ENCODE results near the gene NOP9. TPM values are rescaled to one million over a fixed set of nuclear protein-coding genes. Genes with fewer than 3 reads are reported as not detected.

The NOP9 gene
- total RNA-seq, 1 experiment from 2014 or later = 25.3 TPM

DNA sequence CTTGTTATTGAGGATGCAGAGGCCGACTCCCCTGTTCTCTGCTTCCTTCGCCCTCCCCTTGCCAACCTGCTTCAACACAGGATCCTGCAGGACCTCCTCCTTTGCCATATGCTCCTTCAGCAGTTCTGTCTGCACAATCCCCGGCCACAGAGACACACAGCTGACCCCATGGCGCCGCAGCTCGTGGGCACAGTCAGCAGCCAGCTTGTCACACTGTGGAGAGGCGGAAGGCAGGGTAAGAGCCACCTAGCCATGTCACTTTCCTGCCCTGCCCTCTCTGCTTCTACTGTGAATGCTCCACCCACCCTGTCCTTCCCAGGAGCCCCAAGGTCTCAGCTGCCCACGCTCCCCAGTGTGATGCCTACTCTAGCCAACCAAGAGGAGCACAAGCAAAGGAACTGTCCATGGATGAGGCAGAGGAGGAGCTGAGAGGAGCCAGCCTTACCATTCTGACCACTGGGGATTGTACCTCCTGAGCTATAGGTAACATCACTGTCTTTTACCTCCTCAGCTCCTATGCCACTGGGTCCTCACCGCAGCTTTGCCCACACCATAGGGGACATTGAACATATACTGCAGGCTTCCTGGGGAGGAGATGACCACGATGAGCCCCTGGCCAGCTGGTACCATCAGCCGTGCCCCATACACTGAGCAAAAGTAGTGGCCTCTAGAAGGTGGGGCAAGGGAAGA is 7.4 kb upstream of the NOP9 start:
- Histone ChIP-seq H3K9me3 (ENCODE audit: control insufficient read depth, insufficient read depth, low read depth, low read length) (no peaks in the 10 kb centered on the region), H3K27me3 (ENCODE audit: control insufficient read depth, insufficient read depth, low read length) (no peaks in the 10 kb centered on the region), H3K4me1 (ENCODE audit: control insufficient read depth, insufficient read depth, low read length) (no peaks in the 10 kb centered on the region), H3K36me3 (ENCODE audit: control insufficient read depth, insufficient read depth, low read length) (no peaks in the 10 kb centered on the region), H3K4me3 (ENCODE audit: low read depth in 2 of 2, low read length in 2 of 2) (no peak overlapping the region), H3K27ac (ENCODE audit: low read length) (no peak overlapping the region)
- BruUV-seq (replicated peaks) = no TSS peak
- DNase-seq (ENCODE audit: low read depth, low spot score) = no peak
- intact Hi-C loops (cut with micrococcal nuclease; ENCODE audit: unreplicated experiment) (no loop called here), in situ Hi-C loops (cut with HindIII; ENCODE audit: low pct_unique_long_range_greater_than_20kb, low sequenced_read_pairs) (no loop called here)
- ATAC-seq = no peak
- TF ChIP-seq SIN3A (IDR thresholded peaks at IDR 0.05; ENCODE audit: borderline replicate concordance, insufficient read depth, low read depth, low read length) = no peak
- TF ChIP-seq, protein P1, sequence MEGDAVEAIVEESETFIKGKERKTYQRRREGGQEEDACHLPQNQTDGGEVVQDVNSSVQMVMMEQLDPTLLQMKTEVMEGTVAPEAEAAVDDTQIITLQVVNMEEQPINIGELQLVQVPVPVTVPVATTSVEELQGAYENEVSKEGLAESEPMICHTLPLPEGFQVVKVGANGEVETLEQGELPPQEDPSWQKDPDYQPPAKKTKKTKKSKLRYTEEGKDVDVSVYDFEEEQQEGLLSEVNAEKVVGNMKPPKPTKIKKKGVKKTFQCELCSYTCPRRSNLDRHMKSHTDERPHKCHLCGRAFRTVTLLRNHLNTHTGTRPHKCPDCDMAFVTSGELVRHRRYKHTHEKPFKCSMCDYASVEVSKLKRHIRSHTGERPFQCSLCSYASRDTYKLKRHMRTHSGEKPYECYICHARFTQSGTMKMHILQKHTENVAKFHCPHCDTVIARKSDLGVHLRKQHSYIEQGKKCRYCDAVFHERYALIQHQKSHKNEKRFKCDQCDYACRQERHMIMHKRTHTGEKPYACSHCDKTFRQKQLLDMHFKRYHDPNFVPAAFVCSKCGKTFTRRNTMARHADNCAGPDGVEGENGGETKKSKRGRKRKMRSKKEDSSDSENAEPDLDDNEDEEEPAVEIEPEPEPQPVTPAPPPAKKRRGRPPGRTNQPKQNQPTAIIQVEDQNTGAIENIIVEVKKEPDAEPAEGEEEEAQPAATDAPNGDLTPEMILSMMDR (IDR thresholded peaks at IDR 0.05) = no peak
- TF ChIP-seq, protein P2, sequence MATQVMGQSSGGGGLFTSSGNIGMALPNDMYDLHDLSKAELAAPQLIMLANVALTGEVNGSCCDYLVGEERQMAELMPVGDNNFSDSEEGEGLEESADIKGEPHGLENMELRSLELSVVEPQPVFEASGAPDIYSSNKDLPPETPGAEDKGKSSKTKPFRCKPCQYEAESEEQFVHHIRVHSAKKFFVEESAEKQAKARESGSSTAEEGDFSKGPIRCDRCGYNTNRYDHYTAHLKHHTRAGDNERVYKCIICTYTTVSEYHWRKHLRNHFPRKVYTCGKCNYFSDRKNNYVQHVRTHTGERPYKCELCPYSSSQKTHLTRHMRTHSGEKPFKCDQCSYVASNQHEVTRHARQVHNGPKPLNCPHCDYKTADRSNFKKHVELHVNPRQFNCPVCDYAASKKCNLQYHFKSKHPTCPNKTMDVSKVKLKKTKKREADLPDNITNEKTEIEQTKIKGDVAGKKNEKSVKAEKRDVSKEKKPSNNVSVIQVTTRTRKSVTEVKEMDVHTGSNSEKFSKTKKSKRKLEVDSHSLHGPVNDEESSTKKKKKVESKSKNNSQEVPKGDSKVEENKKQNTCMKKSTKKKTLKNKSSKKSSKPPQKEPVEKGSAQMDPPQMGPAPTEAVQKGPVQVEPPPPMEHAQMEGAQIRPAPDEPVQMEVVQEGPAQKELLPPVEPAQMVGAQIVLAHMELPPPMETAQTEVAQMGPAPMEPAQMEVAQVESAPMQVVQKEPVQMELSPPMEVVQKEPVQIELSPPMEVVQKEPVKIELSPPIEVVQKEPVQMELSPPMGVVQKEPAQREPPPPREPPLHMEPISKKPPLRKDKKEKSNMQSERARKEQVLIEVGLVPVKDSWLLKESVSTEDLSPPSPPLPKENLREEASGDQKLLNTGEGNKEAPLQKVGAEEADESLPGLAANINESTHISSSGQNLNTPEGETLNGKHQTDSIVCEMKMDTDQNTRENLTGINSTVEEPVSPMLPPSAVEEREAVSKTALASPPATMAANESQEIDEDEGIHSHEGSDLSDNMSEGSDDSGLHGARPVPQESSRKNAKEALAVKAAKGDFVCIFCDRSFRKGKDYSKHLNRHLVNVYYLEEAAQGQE (IDR thresholded peaks at IDR 0.05; ENCODE audit: insufficient read depth in 1 of 2, low read depth in 2 of 2, low read length in 1 of 2) = no peak
- CTCF ChIA-PET = interaction anchor here (0.6 kb wide), 1 partner anchor 509 kb away, joined by 5 read pairs; no protein-coding TSS in a partner anchor
- POLR2A ChIA-PET = no interaction called here

DNA sequence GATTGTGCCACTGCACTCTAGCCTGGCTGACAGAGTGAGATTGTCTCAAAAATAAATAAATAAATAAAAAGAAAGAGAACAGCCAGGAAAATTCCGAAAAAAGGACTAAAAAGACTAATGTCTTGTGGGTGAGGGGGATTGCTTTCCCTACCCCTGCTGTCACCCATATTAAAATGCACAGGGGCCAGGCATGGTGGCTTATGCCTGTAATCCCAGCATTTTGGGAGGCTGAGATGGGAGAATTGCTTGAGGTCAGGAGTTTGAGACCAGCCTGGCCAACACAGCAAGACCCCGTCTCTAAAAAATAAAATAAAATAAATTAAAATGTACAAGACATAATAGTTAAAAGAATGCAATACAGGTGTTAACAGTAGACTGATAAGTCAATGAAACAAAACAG is 6.1 kb upstream of the NOP9 start:
- H3K4me3 ChIP-seq (ENCODE audit: low read depth in 2 of 2, low read length in 2 of 2) = no peak overlapping the region
- no peaks in the 10 kb centered on the region for H3K27me3 ChIP-seq (ENCODE audit: control insufficient read depth, insufficient read depth, low read length)
- H3K9me3 ChIP-seq (ENCODE audit: control insufficient read depth, insufficient read depth, low read depth, low read length) = no peaks in the 10 kb centered on the region
- intact Hi-C loops (cut with micrococcal nuclease; ENCODE audit: unreplicated experiment) = no loop called here
- H3K36me3 ChIP-seq (ENCODE audit: control insufficient read depth, insufficient read depth, low read length) = no peaks in the 10 kb centered on the region
- in situ Hi-C loops (cut with HindIII; ENCODE audit: low pct_unique_long_range_greater_than_20kb, low sequenced_read_pairs) = no loop called here
- BruUV-seq (replicated peaks) = no TSS peak
- TF ChIP-seq, protein P2 (IDR thresholded peaks at IDR 0.05; ENCODE audit: insufficient read depth in 1 of 2, low read depth in 2 of 2, low read length in 1 of 2) = no peak
- TF ChIP-seq POLR2AphosphoS5 (IDR thresholded peaks at IDR 0.05; ENCODE audit: low read depth, low read length) = no peak
- TF ChIP-seq, protein P1 (IDR thresholded peaks at IDR 0.05) = no peak
- no peak for TF ChIP-seq TCF7L2 (IDR thresholded peaks at IDR 0.05; ENCODE audit: low read depth, low read length)
- no peak for TF ChIP-seq SIN3A (IDR thresholded peaks at IDR 0.05; ENCODE audit: borderline replicate concordance, insufficient read depth, low read depth, low read length)
- ChIA-PET POLR2A (no interaction called here), CTCF (no interaction called here)
- no peak overlapping the region for H3K27ac ChIP-seq (ENCODE audit: low read length)
- no peaks in the 10 kb centered on the region for H3K4me1 ChIP-seq (ENCODE audit: control insufficient read depth, insufficient read depth, low read length)
- no peak for ATAC-seq
- DNase-seq (ENCODE audit: low read depth, low spot score) = no peak
